Testis (tissue), 2 donors: ENCODE data around the gene MCUR1.

Experiments used
- POLR2A ChIP-seq: fragments of 450-650 bp; IDR thresholded peaks from one replicate; pipeline ENCODE4 v1.6.1; 2017; ENCODE audit warnings: antibody characterized with exemption, mild to moderate bottlenecking, moderate library complexity
- TF ChIP-seq, protein P1 (sequence below), 3 experiments: fragments of 450-650 bp in 2 of 3; fragments of 200-600 bp in 1 of 3; sonication (generic) in 1 of 3; IDR thresholded peaks; one replicate each; pipeline ENCODE4 v1.5.1; 2016 to 2019; ENCODE audit warnings: antibody characterized with exemption in 3 of 3, mild to moderate bottlenecking in 2 of 3, moderate library complexity in 1 of 3

DNA sequence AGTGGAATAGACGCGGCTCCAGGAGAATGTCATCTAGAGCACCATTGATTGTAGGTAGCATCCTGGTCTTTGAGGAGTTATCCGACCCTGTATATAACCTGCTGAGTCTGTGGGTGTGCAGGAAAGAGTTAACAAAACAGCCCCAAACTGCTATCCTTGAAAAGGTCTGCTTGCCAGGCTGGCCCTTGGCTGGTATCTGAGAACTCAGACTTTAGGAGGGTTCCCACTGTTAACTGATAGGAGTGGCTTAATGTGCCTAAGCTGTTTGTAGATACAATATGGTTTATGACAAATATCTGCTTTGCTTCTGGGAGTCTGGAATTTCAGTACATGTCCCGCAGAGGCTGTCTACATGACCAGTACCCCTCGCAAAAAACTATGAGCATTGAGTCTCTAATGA is 27.6 kb upstream of the MCUR1 start:
- no peak for TF ChIP-seq POLR2A
- TF ChIP-seq, protein P1, sequence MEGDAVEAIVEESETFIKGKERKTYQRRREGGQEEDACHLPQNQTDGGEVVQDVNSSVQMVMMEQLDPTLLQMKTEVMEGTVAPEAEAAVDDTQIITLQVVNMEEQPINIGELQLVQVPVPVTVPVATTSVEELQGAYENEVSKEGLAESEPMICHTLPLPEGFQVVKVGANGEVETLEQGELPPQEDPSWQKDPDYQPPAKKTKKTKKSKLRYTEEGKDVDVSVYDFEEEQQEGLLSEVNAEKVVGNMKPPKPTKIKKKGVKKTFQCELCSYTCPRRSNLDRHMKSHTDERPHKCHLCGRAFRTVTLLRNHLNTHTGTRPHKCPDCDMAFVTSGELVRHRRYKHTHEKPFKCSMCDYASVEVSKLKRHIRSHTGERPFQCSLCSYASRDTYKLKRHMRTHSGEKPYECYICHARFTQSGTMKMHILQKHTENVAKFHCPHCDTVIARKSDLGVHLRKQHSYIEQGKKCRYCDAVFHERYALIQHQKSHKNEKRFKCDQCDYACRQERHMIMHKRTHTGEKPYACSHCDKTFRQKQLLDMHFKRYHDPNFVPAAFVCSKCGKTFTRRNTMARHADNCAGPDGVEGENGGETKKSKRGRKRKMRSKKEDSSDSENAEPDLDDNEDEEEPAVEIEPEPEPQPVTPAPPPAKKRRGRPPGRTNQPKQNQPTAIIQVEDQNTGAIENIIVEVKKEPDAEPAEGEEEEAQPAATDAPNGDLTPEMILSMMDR (IDR thresholded peaks at IDR 0.05), result no peak
